CD4-positive, alpha-beta T cell treated with Interleukin-4 for 1 hour (primary cell): Measurements from ENCODE around the gene ZNF30.
"Not testable (repeated sequence)": the region's sequence is repeated elsewhere in the genome, so short reads cannot be mapped to it uniquely, and the experiment has no call there.

Experiments
- DNase-seq, 2 donors: peaks; one replicate each; pipeline ENCODE4 v3.0.0-alpha.2; 2020 to 2022

The ZNF30 gene

DNA sequence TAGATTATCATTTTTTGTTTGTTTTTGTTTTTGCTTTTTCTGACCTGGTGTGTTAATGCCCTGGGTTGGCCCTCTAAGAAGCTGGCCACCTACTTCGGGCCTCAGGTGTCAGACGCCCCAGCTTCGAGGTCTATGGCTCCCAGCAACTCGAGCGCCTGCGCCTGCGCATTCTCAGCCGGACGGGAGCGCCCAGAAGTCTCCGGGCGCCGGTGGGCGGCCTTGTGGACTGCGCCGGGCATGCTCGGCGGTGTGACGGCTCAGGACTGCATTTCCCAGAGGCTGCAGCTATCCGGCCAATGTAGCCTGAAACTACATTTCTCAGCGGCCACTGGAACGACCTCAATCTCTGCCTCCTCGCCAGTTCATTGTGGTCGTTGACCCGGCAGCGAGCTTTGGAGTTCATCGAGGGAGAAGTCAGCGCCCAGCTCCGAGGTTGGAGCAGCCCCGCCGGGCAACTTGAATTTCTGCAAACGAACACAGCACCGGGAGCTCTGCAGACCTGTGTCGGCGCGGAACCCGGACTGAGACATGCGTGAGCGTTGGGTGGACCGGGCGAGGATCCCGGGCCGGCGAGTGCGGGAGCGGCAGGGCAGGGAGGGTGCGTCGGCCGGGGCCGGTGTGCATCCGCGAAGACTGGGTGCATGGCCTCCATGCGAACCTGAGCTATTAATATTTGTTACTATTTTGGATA is at the start of gene ZNF30:
Gene ZNF30 (plus strand): TSS at position 219 of the 691 bp plus-strand sequence. CDS start 3,045 bp downstream, outside the sequence.
- DNase-seq: peak; percentile 83 to 86

DNA sequence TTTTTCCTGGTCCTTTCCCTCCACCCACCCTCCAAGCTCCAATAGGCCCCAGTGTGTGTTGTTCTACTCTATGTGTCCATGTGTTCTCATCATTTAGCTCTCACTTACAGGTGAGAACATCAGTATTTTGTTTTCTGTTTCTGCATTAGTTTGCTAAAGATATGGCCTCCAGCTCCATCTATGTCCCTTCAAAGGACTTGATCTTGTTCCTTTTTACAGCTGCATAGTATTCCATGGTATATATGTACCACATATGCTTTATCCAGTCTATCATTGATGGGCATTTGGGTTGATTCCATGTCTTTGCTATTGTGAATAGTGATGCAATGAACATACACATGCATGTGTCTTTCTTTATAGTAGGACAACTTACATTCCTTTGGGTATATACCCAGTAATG is 47.1 kb upstream of the ZNF30 start:
- no peak for DNase-seq

GRCh38 chr19:34880034-34880433 is 46.7 kb upstream of the ZNF30 start:
- DNase-seq: no peak

- DNase-seq: no peak
These were observed 44.7 kb upstream of the ZNF30 start for GRCh38 chr19:34881982-34882381.

DNA sequence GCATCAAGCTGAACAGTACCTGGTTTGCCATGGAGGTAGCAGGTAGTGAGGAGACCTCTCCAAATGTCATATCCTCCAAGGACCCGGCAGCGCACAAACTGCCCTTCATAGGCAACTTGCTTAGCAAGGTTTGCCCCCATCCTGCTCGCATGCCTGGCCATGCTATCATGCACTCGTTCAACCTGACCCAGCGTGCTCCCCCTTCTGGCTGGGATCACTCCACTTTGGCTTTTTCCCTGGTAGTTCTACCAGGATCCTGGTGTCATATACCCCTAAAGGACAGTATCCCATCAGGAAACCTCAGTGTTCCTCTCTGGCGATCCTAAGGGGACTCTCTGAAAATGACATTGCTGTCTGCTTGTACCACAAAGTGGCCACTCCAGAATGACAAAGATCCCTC is 38.6 kb upstream of the ZNF30 start:
- DNase-seq: no peak

DNA sequence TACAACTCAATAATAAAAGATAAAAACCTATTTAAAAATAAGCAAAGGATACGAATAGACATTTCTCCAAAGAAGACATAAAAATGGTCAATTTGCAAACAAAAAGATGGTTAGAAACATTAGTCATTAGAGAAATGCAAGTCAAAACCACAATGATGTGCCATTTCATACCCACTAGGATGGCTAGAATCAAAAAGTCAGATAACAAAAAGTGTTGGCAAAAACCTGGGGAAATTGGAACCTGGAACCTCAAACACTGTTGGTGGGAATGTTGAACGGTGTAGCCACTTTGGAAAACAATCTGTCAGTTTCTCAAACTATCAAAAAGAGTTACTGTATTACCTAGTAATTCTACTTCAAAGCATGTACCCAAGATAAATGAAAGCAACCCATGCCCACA is 26.5 kb upstream of the ZNF30 start:
- DNase-seq: no peak

DNA sequence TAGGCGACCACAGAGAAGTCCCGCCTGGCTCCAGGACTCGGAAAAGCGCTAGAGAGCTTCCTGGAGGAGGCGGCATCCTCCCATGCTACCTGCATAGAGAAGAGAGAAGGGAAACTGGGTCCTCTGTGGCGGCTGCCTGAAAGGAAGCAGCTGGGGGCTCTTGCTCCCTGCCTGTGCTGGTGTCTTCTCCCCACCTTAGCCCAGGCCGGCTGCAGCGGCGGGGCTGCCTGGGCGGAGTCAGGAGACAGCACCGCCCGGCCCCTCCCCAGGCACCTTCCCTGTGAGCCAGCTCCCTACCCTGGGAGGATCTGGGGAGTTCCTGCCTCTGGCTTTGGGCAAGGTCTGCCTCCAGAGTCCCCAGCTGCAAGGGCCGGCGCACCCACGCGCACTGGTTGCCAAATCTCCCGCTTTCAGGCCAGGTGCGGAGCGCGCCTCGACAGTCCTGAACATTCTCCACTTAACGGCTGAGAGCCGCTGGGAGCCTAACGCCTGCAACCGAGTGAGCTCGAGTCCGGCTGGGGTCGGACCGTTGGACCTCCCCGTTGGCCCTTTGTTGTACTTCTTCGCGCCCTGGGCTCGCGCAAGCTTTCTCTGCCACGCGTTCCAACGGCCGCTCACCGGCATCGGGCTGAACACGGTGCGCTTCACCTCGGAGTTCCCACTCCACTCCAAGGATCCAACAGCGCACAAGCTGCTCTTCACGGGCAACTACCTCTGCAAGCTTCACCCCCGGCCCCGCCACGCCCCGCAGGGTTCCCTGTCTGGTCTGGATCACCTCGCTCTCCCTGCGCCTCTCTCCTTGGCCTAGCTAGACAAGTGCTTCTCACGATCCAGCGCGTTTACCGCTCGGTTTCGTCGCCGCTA is 21.8 kb upstream of the ZNF30 start:
- no peak for DNase-seq

GRCh38 chr19:34910770-34911169 is 15.9 kb upstream of the ZNF30 start:
- no peak for DNase-seq

DNA sequence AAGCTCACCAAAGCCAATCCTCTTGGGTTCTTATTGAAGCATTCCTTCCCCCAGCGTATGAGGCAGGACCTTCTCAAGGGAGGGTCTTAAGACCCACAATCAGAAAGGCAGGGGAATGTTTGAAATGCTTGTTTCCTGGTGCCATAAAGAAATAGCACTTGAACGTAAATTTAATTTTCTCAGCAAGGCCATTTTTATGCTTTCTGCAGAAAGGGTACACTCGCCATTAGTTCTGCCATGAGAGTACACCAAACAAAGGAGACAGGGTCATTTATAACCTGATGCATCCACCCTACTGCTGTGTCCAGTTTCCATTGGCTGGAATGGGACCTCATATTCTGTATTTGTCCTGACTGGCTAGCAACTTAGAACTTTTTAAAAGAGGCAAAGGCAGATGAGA is 9.6 kb upstream of the ZNF30 start:
- DNase-seq: not testable (repeated sequence)

DNA sequence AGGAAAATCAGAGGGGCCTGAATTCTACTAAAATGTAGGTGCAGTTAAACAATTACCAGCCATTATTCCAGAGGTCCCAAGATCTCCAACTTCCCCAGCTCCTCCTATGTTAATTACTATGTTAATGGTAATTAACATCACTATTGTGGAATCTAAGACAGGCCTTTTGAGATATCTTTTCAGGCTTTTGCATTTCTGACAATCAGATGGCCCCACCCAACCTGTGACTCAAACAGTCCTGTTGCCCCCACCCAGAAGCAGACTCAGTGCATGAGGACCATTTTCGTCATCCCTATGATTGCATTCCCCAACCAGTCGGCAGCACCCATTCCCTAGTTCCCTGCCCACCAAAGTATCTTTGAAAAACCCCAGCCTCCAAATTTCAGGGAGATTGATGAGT is 8.5 kb upstream of the ZNF30 start:
- DNase-seq: no peak

- DNase-seq: not testable (repeated sequence)
These were observed 6.5 kb upstream of the ZNF30 start for GRCh38 chr19:34920090-34920786.

GRCh38 chr19:34925278-34925855 is 1.3 kb upstream of the ZNF30 start:
- no peak for DNase-seq

- DNase-seq: no peak
These were observed 380 bp upstream of the ZNF30 start for GRCh38 chr19:34926361-34926684.

- DNase-seq: no peak
These were observed 5.8 kb downstream of the ZNF30 start for GRCh38 chr19:34932494-34932893.

GRCh38 chr19:34936184-34936583 is 9.5 kb downstream of the ZNF30 start:
- no peak for DNase-seq

- DNase-seq: no peak
These were observed 12.2 kb downstream of the ZNF30 start for GRCh38 chr19:34938886-34939285.

DNA sequence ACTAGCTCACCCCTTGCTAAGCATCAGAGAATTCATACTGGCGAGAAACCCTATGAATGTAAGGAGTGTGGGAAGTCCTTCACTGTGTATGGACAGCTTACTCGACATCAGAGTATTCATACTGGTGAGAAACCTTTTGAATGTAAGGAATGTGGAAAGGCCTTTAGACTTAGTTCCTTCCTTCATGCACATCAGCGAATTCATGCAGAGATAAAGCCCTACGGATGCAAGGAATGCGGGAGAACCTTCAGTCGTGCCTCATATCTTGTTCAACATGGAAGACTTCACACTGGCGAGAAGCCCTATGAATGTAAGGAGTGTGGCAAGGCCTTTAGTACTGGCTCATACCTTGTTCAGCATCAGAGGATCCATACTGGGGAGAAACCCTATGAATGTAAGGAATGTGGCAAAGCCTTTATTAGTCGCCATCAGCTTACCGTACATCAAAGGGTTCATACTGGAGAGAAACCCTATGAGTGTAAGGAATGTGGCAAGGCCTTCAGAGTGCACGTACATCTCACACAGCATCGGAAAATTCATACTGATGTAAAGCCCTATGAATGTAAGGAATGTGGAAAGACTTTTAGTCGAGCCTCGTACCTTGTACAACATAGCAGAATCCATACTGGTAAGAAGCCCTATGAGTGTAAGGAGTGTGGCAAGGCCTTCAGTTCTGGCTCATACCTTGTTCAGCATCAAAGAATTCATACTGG is 17.3 kb downstream of the ZNF30 start:
- DNase-seq: no peak

DNA sequence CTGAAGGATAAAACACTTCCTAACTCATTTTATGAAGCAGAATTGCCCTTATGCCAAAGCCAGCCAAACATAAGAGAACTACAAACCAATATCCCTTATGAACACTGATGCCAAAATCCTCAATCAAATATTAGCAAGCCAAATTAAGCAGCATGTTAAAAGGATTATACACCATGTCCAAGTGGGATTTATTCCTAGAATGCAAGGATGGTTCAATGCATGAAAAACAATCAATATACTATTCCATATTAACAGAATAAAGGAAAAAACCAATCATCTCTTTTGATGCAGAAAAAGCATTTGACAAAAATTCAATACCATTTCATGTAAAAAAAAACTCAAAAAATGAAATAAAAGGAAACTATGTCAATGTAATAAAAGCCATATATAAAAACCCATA is 26.4 kb downstream of the ZNF30 start:
- no peak for DNase-seq

GRCh38 chr19:34957830-34958751 is 31.4 kb downstream of the ZNF30 start:
- no peak for DNase-seq

GRCh38 chr19:34959021-34959420 is 32.3 kb downstream of the ZNF30 start:
- no peak for DNase-seq

DNA sequence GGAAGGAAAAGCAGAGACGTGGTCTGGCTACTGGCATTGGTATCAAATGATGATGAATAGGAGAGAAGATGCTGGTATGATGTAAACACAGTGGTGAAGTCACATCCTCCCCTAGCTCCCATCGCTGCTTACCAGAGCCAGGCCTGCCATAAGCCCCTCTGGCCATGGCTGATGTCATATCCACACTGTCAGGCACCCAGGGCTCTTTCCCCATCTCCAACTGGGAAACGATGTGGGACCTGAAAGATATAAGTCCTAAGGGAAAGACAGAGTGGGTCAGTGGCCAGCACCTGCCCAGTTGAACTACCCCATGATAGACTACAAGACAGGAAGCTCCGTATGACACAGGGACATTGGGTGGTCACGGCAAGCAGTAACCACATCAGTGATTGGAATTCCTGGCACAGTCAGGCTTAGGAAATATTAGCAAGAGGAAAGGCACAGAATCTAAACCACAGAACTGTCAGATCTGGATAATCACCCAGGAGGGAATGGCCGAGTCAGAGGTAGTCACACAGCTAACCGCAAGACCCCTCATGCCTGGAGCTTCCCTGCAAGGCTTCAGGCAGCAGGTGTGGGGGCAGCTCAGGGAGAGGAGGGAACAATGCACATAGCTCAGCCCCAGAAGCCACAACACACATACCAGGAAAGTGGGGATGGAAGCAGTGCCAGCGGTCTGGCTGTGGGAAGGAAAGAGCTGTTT is 33.6 kb downstream of the ZNF30 start:
- DNase-seq: no peak
